Measurements from ENCODE around the gene ZBED1.

Gene ZBED1

DNA sequence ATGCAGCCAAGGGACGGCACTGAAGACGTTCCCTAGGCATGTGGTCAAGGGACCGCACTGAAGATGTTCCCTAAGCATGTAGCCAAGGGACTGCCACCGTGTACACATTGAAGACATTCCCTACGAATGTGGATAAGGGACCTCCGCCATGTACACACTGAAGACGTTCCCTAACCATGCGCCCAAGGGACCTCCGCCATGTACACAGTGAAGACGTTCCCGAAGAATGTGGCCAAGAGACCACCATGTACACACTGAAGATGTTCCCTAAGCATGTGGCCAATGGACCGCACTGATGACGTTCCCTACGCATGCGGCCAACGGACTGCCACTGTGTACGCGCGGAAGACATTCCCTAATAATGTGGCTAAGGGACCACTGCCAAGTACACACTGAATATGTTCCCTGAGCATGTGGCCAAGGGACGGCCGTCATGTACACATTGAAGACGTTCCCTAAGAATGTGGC lies 48.4 kb downstream of the ZBED1 start:
- DNase-seq: no peak
- TF ChIP-seq GATA1 (IDR thresholded peaks at IDR 0.05; ENCODE audit: low read depth, low read length) (no peak), POLR2A (IDR thresholded peaks at IDR 0.05; ENCODE audit: low read length) (no peak)

DNA sequence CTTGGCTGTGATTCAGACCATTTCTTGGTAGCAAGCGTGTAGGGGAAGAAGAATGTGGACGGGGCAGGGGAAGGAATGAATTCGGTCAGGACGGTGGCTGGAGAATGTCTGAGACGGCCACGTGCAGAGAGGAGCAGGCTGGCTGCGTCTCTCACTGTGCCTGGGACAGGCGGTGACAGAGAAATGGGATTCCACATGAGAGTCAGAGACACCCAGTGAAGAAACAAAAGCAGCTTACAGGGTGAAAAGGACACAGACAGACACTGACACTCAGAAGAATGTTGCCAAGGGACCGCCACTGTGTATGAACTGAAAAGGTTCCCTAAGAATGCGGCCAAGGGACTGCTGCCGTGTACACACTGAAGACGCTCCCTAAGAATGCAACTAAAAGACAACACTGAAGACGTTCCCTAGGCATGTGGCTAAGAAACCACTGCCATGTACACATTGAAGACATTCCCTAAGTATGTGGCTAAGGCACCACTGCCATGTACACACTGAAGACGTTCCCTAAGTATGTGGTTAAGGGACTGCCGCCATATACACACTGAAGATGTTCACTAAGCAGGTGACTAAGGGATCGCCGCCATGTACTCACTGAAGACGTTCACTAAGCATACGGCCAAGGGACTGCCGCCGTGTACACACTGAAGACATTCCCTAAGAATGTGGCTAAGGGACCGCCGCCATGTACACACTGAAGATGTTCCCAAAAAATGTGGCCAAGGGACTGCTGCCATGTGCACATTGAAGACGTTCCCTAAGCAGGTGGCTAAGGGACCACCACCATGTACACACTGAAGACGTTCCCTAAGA lies 49.1 kb downstream of the ZBED1 start:
- no peak for DNase-seq
- no peak for TF ChIP-seq GATA1 (IDR thresholded peaks at IDR 0.05; ENCODE audit: low read depth, low read length)
- no peak for TF ChIP-seq POLR2A (IDR thresholded peaks at IDR 0.05; ENCODE audit: low read length)

DNA sequence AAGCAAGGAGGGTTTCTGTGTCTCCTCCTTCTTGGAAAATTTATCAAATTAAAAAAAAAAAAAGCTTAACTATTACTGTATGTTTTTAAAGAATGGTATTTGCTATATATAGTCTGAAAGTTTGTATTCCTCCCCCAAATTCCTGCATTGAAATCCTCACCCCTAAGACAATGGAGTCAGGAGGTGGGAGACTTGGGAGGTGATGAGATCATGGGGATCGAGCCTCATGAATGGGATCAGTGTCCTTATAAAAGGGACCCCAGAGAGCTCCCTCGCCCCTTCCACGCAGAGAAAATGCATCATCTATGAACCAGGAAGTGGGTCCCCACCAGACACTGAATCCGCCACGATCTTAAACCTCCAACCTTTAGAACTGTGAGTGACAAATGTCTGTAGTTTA lies 50.1 kb downstream of the ZBED1 start:
- TF ChIP-seq POLR2A (IDR thresholded peaks at IDR 0.05; ENCODE audit: low read length): no peak
- TF ChIP-seq GATA1 (IDR thresholded peaks at IDR 0.05; ENCODE audit: low read depth, low read length): no peak
- DNase-seq: no peak

DNA sequence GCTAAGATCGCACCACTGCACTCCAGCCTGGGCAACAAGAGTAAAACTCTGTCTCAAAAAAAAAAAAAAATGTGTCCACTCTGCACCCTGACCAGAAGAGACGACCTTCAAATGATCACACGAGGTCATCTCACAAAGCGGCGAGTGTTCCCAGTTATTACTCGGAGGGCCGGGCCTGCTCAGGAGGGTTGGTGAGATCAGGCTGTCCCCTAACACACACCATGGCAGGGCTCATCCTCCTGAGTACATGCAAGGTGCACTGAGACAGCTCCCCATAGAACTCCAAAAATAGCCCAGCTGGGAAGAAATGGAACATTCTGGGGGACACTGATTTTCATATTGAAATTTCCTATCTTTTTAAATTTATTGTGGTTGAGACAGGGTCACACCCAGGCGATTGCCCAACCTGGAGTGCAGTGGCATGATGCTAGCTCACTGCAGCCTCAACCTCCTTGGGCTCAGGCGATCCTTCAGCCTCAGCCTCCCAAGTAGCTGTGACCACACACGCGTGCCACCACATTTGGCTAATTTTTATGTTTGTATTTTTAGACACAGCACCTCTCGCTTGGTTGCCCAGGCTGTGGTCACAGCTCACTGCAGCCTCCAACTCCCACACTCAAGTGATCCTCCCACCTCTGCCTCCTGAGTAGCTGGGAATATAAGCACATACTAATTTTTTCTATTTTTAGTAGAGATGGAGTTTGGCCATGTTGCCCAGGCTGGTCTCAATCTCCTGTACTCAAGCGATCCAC lies 51.5 kb downstream of the ZBED1 start:
- TF ChIP-seq POLR2A (IDR thresholded peaks at IDR 0.05; ENCODE audit: low read length) (no peak), GATA1 (IDR thresholded peaks at IDR 0.05; ENCODE audit: low read depth, low read length) (no peak)
- no peak for DNase-seq

DNA sequence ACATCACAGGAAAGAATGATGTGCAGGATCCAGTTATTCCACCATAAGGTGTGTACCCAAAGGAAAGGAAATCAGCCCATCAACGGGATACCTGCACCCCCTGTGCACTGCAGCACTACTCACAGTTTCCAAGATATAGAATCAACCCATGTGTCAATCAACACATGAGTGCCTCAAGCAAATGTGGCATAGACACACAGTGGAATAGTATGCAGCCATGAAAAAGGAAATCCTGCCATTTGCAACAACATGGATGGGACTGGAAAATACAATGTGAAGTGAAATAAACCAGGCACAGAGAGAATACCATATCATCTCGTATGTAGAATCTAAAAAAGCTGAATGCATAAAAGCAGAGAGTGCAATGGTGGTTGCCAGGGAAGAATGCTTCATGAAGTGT lies 53.3 kb downstream of the ZBED1 start:
- DNase-seq: no peak
- no peak for TF ChIP-seq POLR2A (IDR thresholded peaks at IDR 0.05; ENCODE audit: low read length)
- TF ChIP-seq GATA1 (IDR thresholded peaks at IDR 0.05; ENCODE audit: low read depth, low read length): no peak

DNA sequence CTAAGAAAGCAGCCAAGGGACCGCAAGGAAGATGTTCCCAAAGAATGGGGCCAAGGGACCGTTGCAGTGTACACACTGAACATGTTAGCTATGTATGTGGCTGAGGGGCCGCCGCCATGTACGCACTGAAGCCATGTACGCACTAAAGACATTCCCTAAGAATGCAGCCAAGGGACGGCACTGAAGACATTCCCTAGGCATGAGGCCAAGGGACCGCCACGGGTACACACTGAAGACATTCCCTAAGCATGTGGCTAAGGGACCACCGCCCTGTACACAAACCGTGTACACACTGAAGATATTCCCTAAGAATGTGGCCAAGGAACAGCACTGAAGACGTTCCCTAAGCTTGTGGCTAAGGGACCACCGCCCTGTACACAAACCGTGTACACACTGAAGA lies 54.0 kb downstream of the ZBED1 start:
- DNase-seq: no peak
- TF ChIP-seq GATA1 (IDR thresholded peaks at IDR 0.05; ENCODE audit: low read depth, low read length): no peak
- no peak for TF ChIP-seq POLR2A (IDR thresholded peaks at IDR 0.05; ENCODE audit: low read length)

DNA sequence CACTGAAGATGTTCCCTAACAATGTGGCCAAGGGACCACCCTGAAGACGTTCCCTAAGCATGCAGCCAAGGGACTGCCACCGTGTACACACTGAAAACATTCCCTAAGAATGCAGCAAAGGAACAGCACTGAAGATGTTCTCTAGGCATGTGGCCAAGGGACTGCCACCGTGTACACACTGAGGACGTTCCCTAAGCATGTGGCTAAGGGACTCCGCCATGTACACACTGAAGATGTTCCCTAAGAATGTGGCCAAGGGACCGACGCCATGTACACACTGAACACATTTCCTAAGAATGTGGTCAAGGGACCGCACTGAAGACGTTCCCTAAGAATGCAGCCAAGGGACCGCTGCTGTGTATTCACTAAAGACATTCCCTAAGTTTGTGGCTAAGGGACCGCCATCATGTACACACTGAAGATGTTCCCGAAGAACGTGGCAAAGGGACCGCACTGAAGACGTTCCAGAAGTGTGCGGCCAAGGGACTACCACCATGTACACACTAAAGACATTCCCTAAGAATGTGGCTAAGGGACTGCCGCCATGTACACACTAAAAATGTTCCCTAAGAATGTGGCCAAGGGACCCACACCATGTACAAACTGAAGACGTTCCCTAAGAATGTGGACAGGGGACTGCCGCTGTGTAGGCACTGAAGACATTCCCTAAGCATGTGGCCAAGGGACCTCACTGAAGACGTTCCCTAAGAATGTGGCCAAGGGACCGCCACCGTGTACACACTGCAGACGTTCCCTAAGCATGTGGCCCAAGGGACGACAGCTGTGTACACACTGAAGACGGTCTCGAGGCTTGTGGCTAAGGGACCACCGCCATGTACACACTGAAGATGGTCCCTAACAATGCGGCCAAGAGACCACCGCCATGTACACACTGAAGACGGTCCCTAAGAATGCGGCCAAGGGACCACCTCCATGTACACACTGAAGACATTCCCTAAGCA lies 54.8 kb downstream of the ZBED1 start:
- DNase-seq: no peak
- TF ChIP-seq GATA1 (IDR thresholded peaks at IDR 0.05; ENCODE audit: low read depth, low read length): no peak
- TF ChIP-seq POLR2A (IDR thresholded peaks at IDR 0.05; ENCODE audit: low read length): no peak

DNA sequence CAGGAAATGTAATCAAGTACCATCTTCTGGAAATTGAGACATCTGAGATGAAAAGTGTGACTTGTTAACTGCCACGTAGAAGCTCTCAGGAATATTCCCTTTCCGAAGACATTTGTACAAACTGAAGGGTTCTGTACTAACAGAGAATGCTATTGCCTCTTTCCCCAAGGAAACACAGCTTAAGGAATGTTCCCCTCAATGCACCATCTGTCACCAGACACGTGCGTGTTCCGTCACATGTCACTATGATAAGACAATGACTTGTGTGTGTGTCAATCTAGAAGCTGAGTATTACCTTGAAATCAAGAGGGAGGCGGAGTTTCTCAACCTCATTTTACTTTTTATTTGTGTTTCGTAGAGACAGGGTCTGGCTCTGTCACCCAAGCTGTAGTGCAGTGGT lies 58.1 kb downstream of the ZBED1 start:
- TF ChIP-seq POLR2A (IDR thresholded peaks at IDR 0.05; ENCODE audit: low read length) (no peak), GATA1 (IDR thresholded peaks at IDR 0.05; ENCODE audit: low read depth, low read length) (no peak)
- DNase-seq: no peak

DNA sequence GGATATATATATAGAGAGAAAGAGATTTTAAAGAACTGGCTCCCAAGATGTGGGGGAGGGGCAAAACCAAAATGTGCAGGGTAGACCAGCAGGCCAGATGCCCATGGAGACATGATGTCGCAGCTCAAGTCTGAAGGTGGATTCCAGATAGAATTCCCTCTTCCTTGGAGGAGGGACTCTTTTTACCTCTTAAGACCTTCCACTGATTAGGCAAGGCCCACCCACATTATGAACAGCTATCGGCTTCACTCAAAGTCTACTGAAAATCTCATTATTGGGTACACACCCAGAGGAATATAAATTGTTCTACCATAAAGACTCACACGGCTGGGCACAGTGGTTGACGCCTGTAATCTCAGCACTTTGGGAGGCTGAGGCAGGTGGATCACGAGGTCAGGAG lies 59.3 kb downstream of the ZBED1 start:
- no peak for TF ChIP-seq GATA1 (IDR thresholded peaks at IDR 0.05; ENCODE audit: low read depth, low read length)
- TF ChIP-seq POLR2A (IDR thresholded peaks at IDR 0.05; ENCODE audit: low read length): no peak
- DNase-seq: no peak

DNA sequence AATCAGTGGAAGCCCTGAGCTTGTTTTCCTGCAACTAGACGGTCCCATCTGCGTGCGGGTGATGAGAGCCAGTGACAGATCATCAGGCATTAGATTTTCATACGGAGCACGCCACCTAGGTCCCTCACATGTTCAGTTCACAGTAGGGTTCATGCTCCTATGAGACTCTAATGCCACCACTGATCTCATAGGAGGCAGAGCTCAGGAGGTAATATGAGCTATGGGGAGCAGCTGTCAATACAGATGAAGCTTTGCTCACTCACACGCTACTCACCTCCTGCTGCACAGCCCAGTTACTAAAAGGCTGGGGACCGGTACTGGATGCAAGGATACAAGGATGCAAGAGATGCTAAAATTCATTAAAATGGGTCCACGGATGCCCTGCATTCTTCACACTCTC lies 61.2 kb downstream of the ZBED1 start:
- DNase-seq: no peak
- no peak for TF ChIP-seq POLR2A (IDR thresholded peaks at IDR 0.05; ENCODE audit: low read length)
- no peak for TF ChIP-seq GATA1 (IDR thresholded peaks at IDR 0.05; ENCODE audit: low read depth, low read length)

All from erythroblast (primary cell).